ENCODE measurements around the gene NFIA. TPM values are rescaled to one million over a fixed set of nuclear protein-coding genes. Genes with fewer than 3 reads are reported as not detected.
"Not testable (repeated sequence)": the region's sequence is repeated elsewhere in the genome, so short reads cannot be mapped to it uniquely, and the experiment has no call there.

Gene NFIA
- total RNA-seq, 1 donor from 2014 or later, result 31.3 TPM

- Histone ChIP-seq H3K27ac (ENCODE audit: low read depth, low read length) (no peak overlapping the region), H3K4me1 (ENCODE audit: control insufficient read depth in 3 of 3, insufficient read depth in 3 of 3, low read length in 3 of 3) (peaks cover 13 to 17% (median 17%) of the 10 kb centered on the region in 3 donors), H3K9ac (ENCODE audit: low read depth in 1 of 3, low read length in 3 of 3) (no peak overlapping the region), H3K9me3 (ENCODE audit: control insufficient read depth in 3 of 3, low read length in 3 of 3) (no peaks in the 10 kb centered on the region), H3K4me3 (ENCODE audit: low read length in 3 of 3) (no peak overlapping the region), H3K27me3 (ENCODE audit: control insufficient read depth in 3 of 3, insufficient read depth in 3 of 3, low read length in 3 of 3) (no peaks in the 10 kb centered on the region), H3K36me3 (ENCODE audit: control insufficient read depth in 3 of 3, insufficient read depth in 3 of 3, low read length in 3 of 3) (no peaks in the 10 kb centered on the region)
These were observed 23.7 kb upstream of the NFIA start for GRCh38 chr1:61058483-61059245.

- H3K36me3 ChIP-seq (ENCODE audit: control insufficient read depth in 3 of 3, insufficient read depth in 3 of 3, low read length in 3 of 3); H3K27ac ChIP-seq (ENCODE audit: low read depth, low read length); H3K9ac ChIP-seq (ENCODE audit: low read depth in 1 of 3, low read length in 3 of 3); H3K27me3 ChIP-seq (ENCODE audit: control insufficient read depth in 3 of 3, insufficient read depth in 3 of 3, low read length in 3 of 3); H3K4me3 ChIP-seq (ENCODE audit: low read length in 3 of 3); H3K9me3 ChIP-seq (ENCODE audit: control insufficient read depth in 3 of 3, low read length in 3 of 3); H3K4me1 ChIP-seq (ENCODE audit: control insufficient read depth in 3 of 3, insufficient read depth in 3 of 3, low read length in 3 of 3): not testable (repeated sequence)
These were observed 20.8 kb upstream of the NFIA start for GRCh38 chr1:61061601-61062000.

GRCh38 chr1:61064673-61065072 lies 17.7 kb upstream of the NFIA start:
- peaks cover 0 to 7% (median 0%) of the 10 kb centered on the region in 3 donors for H3K4me1 ChIP-seq (ENCODE audit: control insufficient read depth in 3 of 3, insufficient read depth in 3 of 3, low read length in 3 of 3)
- H3K4me3 ChIP-seq (ENCODE audit: low read length in 3 of 3), result no peak overlapping the region
- no peaks in the 10 kb centered on the region for H3K36me3 ChIP-seq (ENCODE audit: control insufficient read depth in 3 of 3, insufficient read depth in 3 of 3, low read length in 3 of 3)
- no peak overlapping the region for H3K27ac ChIP-seq (ENCODE audit: low read depth, low read length)
- no peaks in the 10 kb centered on the region for H3K27me3 ChIP-seq (ENCODE audit: control insufficient read depth in 3 of 3, insufficient read depth in 3 of 3, low read length in 3 of 3)
- H3K9ac ChIP-seq (ENCODE audit: low read depth in 1 of 3, low read length in 3 of 3), result no peak overlapping the region
- no peaks in the 10 kb centered on the region for H3K9me3 ChIP-seq (ENCODE audit: control insufficient read depth in 3 of 3, low read length in 3 of 3)

GRCh38 chr1:61067446-61068019 lies 14.8 kb upstream of the NFIA start:
- Histone ChIP-seq H3K36me3 (ENCODE audit: control insufficient read depth in 3 of 3, insufficient read depth in 3 of 3, low read length in 3 of 3) (no peaks in the 10 kb centered on the region), H3K9me3 (ENCODE audit: control insufficient read depth in 3 of 3, low read length in 3 of 3) (no peaks in the 10 kb centered on the region), H3K9ac (ENCODE audit: low read depth in 1 of 3, low read length in 3 of 3) (no peak overlapping the region), H3K27ac (ENCODE audit: low read depth, low read length) (no peak overlapping the region), H3K27me3 (ENCODE audit: control insufficient read depth in 3 of 3, insufficient read depth in 3 of 3, low read length in 3 of 3) (no peaks in the 10 kb centered on the region), H3K4me3 (ENCODE audit: low read length in 3 of 3) (no peak overlapping the region), H3K4me1 (ENCODE audit: control insufficient read depth in 3 of 3, insufficient read depth in 3 of 3, low read length in 3 of 3) (peaks cover 0 to 7% (median 0%) of the 10 kb centered on the region in 3 donors)

GRCh38 chr1:61070054-61070453 lies 12.3 kb upstream of the NFIA start:
- no peak overlapping the region for H3K27ac ChIP-seq (ENCODE audit: low read depth, low read length)
- no peaks in the 10 kb centered on the region for H3K9me3 ChIP-seq (ENCODE audit: control insufficient read depth in 3 of 3, low read length in 3 of 3)
- peaks cover 0 to 7% (median 0%) of the 10 kb centered on the region in 3 donors for H3K4me1 ChIP-seq (ENCODE audit: control insufficient read depth in 3 of 3, insufficient read depth in 3 of 3, low read length in 3 of 3)
- H3K4me3 ChIP-seq (ENCODE audit: low read length in 3 of 3), result no peak overlapping the region
- no peak overlapping the region for H3K9ac ChIP-seq (ENCODE audit: low read depth in 1 of 3, low read length in 3 of 3)
- H3K36me3 ChIP-seq (ENCODE audit: control insufficient read depth in 3 of 3, insufficient read depth in 3 of 3, low read length in 3 of 3), result no peaks in the 10 kb centered on the region
- H3K27me3 ChIP-seq (ENCODE audit: control insufficient read depth in 3 of 3, insufficient read depth in 3 of 3, low read length in 3 of 3), result no peaks in the 10 kb centered on the region

GRCh38 chr1:61071205-61072130 lies 10.9 kb upstream of the NFIA start:
- H3K9me3 ChIP-seq (ENCODE audit: control insufficient read depth in 3 of 3, low read length in 3 of 3), result no peaks in the 10 kb centered on the region
- H3K4me3 ChIP-seq (ENCODE audit: low read length in 3 of 3), result no peak overlapping the region
- no peaks in the 10 kb centered on the region for H3K36me3 ChIP-seq (ENCODE audit: control insufficient read depth in 3 of 3, insufficient read depth in 3 of 3, low read length in 3 of 3)
- no peak overlapping the region for H3K27ac ChIP-seq (ENCODE audit: low read depth, low read length)
- peaks cover 0 to 7% (median 1%) of the 10 kb centered on the region in 3 donors for H3K4me1 ChIP-seq (ENCODE audit: control insufficient read depth in 3 of 3, insufficient read depth in 3 of 3, low read length in 3 of 3)
- no peak overlapping the region for H3K9ac ChIP-seq (ENCODE audit: low read depth in 1 of 3, low read length in 3 of 3)
- H3K27me3 ChIP-seq (ENCODE audit: control insufficient read depth in 3 of 3, insufficient read depth in 3 of 3, low read length in 3 of 3), result no peaks in the 10 kb centered on the region

GRCh38 chr1:61073871-61074270 lies 8.5 kb upstream of the NFIA start:
- Histone ChIP-seq H3K4me3 (ENCODE audit: low read length in 3 of 3) (no peak overlapping the region), H3K4me1 (ENCODE audit: control insufficient read depth in 3 of 3, insufficient read depth in 3 of 3, low read length in 3 of 3) (peaks cover 5 to 12% (median 9%) of the 10 kb centered on the region in 3 donors), H3K27ac (ENCODE audit: low read depth, low read length) (no peak overlapping the region)

GRCh38 chr1:61075833-61076232 lies 6.5 kb upstream of the NFIA start:
- H3K9me3 ChIP-seq (ENCODE audit: control insufficient read depth in 3 of 3, low read length in 3 of 3); H3K36me3 ChIP-seq (ENCODE audit: control insufficient read depth in 3 of 3, insufficient read depth in 3 of 3, low read length in 3 of 3); H3K27ac ChIP-seq (ENCODE audit: low read depth, low read length): not testable (repeated sequence)

More at GRCh38 chr1:61073871-61074270, 8.5 kb upstream of the NFIA start:
- H3K9ac ChIP-seq (ENCODE audit: low read depth in 1 of 3, low read length in 3 of 3), result no peak overlapping the region
- H3K9me3 ChIP-seq (ENCODE audit: control insufficient read depth in 3 of 3, low read length in 3 of 3), result no peaks in the 10 kb centered on the region
- H3K36me3 ChIP-seq (ENCODE audit: control insufficient read depth in 3 of 3, insufficient read depth in 3 of 3, low read length in 3 of 3), result no peaks in the 10 kb centered on the region
- no peaks in the 10 kb centered on the region for H3K27me3 ChIP-seq (ENCODE audit: control insufficient read depth in 3 of 3, insufficient read depth in 3 of 3, low read length in 3 of 3)

GRCh38 chr1:61076728-61077675 lies 5.4 kb upstream of the NFIA start:
- H3K36me3 ChIP-seq (ENCODE audit: control insufficient read depth in 3 of 3, insufficient read depth in 3 of 3, low read length in 3 of 3), result no peaks in the 10 kb centered on the region
- peak overlapping the region; percentile 84 for H3K27ac ChIP-seq (ENCODE audit: low read depth, low read length)
- no peaks in the 10 kb centered on the region for H3K27me3 ChIP-seq (ENCODE audit: control insufficient read depth in 3 of 3, insufficient read depth in 3 of 3, low read length in 3 of 3)
- no peaks in the 10 kb centered on the region for H3K9me3 ChIP-seq (ENCODE audit: control insufficient read depth in 3 of 3, low read length in 3 of 3)
- H3K4me3 ChIP-seq (ENCODE audit: low read length in 3 of 3), result peak overlapping the region; percentile 80 to 94 (median 85)
- peaks cover 30 to 36% (median 33%) of the 10 kb centered on the region in 3 donors for H3K4me1 ChIP-seq (ENCODE audit: control insufficient read depth in 3 of 3, insufficient read depth in 3 of 3, low read length in 3 of 3)
- H3K9ac ChIP-seq (ENCODE audit: low read depth in 1 of 3, low read length in 3 of 3), result peak overlapping the region; percentile 76 to 88 (median 80)

More at GRCh38 chr1:61075833-61076232, 6.5 kb upstream of the NFIA start:
- not testable (repeated sequence) for H3K9ac ChIP-seq (ENCODE audit: low read depth in 1 of 3, low read length in 3 of 3); H3K27me3 ChIP-seq (ENCODE audit: control insufficient read depth in 3 of 3, insufficient read depth in 3 of 3, low read length in 3 of 3); H3K4me3 ChIP-seq (ENCODE audit: low read length in 3 of 3)
- peaks cover 22 to 27% (median 27%) of the 10 kb centered on the region in 3 donors for H3K4me1 ChIP-seq (ENCODE audit: control insufficient read depth in 3 of 3, insufficient read depth in 3 of 3, low read length in 3 of 3)

All from skeletal muscle tissue (tissue), 4 donors.